Astrocyte (in vitro differentiated cells and primary cell): ENCODE data around the gene CD247. TPM values are rescaled to one million over a fixed set of nuclear protein-coding genes. Genes with fewer than 3 reads are reported as not detected.

ENCODE experiments used
- DNase-seq: peaks from one replicate; pipeline ENCODE4 v3.0.0-alpha.2; 2010; ENCODE audit warnings: low read depth
- FAIRE-seq: peaks from 2 replicates; lab custom pipeline; 2011; peaks lifted over from hg19 to GRCh38; lab: Jason Lieb, UNC
- H2AFZ ChIP-seq: 2 replicates; pipeline ENCODE4 v1.6.0; 2012; ENCODE audit warnings: low read depth, low read length, inconsistent platforms
- H3K27ac ChIP-seq: 2 replicates; pipeline ENCODE4 v1.5.1; 2011; ENCODE audit warnings: low read depth, low read length, inconsistent platforms
- H3K27me3 ChIP-seq: 2 replicates; pipeline ENCODE4 v1.6.0; 2011; ENCODE audit warnings: low read length, inconsistent platforms; ENCODE audit not compliant: insufficient read depth
- H3K36me3 ChIP-seq: 2 replicates; pipeline ENCODE4 v1.5.1; 2011; ENCODE audit warnings: low read length, inconsistent platforms; ENCODE audit not compliant: insufficient read depth
- H3K4me1 ChIP-seq: 2 replicates; pipeline ENCODE4 v1.5.1; 2011; ENCODE audit warnings: low read length, inconsistent platforms; ENCODE audit not compliant: insufficient read depth
- H3K4me2 ChIP-seq: 2 replicates; pipeline ENCODE4 v1.6.0; 2012; ENCODE audit warnings: low read length, inconsistent platforms
- H3K4me3 ChIP-seq: 2 replicates; pipeline ENCODE4 v1.5.1; 2011; ENCODE audit warnings: low read depth, mild to moderate bottlenecking, low read length, inconsistent platforms; ENCODE audit not compliant: insufficient read depth
- H3K79me2 ChIP-seq: 2 replicates; pipeline ENCODE4 v1.6.0; 2012; ENCODE audit warnings: mild to moderate bottlenecking, low read length, inconsistent platforms; ENCODE audit not compliant: insufficient read depth
- H3K9ac ChIP-seq: 2 replicates; pipeline ENCODE4 v1.6.0; 2012; ENCODE audit warnings: mild to moderate bottlenecking, low read length, inconsistent platforms
- H3K9me3 ChIP-seq: 2 replicates; pipeline ENCODE4 v1.5.1; 2012; ENCODE audit warnings: low read depth, mild to moderate bottlenecking, low read length, inconsistent platforms; ENCODE audit not compliant: insufficient read depth
- H4K20me1 ChIP-seq: 2 replicates; pipeline ENCODE4 v1.6.0; 2012; ENCODE audit warnings: low read length, inconsistent platforms; ENCODE audit not compliant: insufficient read depth
- H3K27ac Mint-ChIP-seq: one replicate; pipeline ENCODE4 v1.8.0; 2021; ENCODE audit warnings: mild to moderate bottlenecking, mixed read lengths; ENCODE audit not compliant: unreplicated experiment
- H3K27me3 Mint-ChIP-seq: one replicate; pipeline ENCODE4 v1.8.0; 2021; ENCODE audit warnings: low read depth, mixed read lengths; ENCODE audit not compliant: unreplicated experiment
- H3K36me3 Mint-ChIP-seq: one replicate; pipeline ENCODE4 v1.8.0; 2021; ENCODE audit warnings: low read depth, mixed read lengths; ENCODE audit not compliant: unreplicated experiment
- H3K4me1 Mint-ChIP-seq: one replicate; pipeline ENCODE4 v1.8.0; 2021; ENCODE audit warnings: low read depth, mixed read lengths; ENCODE audit not compliant: unreplicated experiment
- H3K4me3 Mint-ChIP-seq: one replicate; pipeline ENCODE4 v1.8.0; 2021; ENCODE audit warnings: mild to moderate bottlenecking, moderate library complexity, mixed read lengths; ENCODE audit not compliant: unreplicated experiment
- H3K9me3 Mint-ChIP-seq: one replicate; pipeline ENCODE4 v1.8.0; 2021; ENCODE audit warnings: mild to moderate bottlenecking, mixed read lengths; ENCODE audit not compliant: unreplicated experiment
- EZH2 ChIP-seq: IDR thresholded peaks from 2 replicates; pipeline ENCODE4 v1.6.1; 2012; ENCODE audit warnings: mild to moderate bottlenecking, low read length, inconsistent platforms; ENCODE audit not compliant: insufficient read depth
- total RNA-seq: library from RNA; stranded (reverse); gene quantifications from 2 replicates; pipeline ENCODE4 v1.2.1, GENCODE V29; 2021
- TF ChIP-seq, protein P1 (sequence below): IDR thresholded peaks from 2 replicates; pipeline ENCODE4 v1.5.1; 2011; ENCODE audit warnings: low read depth, mild to moderate bottlenecking, inconsistent platforms, low read length, moderate library complexity; ENCODE audit not compliant: insufficient read depth

The CD247 gene
- total RNA-seq, 1 donor from 2014 or later: not detected

DNA sequence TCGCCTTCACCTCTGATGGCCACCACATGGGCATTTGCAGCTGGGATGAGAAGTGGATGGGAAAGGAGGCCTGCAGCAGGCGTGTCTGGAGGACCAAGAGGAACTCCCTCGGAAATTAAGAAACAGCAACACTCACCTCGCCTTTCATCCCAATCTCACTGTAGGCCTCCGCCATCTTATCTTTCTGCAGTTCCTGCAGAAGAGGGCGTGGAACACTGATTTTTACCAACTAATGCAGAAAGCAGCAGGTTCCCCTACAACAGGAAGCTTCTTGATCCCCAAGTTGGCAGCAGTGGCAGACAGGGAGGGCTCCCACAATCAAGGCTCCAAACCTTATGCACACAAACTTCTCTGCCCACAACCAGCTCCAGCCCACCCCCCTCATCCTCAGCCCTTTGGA is 84.4 kb downstream of the CD247 start:
- no peak overlapping the region for H3K4me3 ChIP-seq
- H3K4me3 Mint-ChIP-seq: no peak overlapping the region
- H3K4me2 ChIP-seq: no peak overlapping the region
- no peaks in the 10 kb centered on the region for H3K4me1 ChIP-seq
- FAIRE-seq (no peak), DNase-seq (no peak)
- no peak overlapping the region for H3K27ac ChIP-seq
- no peak overlapping the region for H3K27ac Mint-ChIP-seq
- H3K27me3 Mint-ChIP-seq: peaks cover 29% of the 10 kb centered on the region
- no peaks in the 10 kb centered on the region for H4K20me1 ChIP-seq
- H2AFZ ChIP-seq: no peak overlapping the region
- no peaks in the 10 kb centered on the region for H3K79me2 ChIP-seq
- TF ChIP-seq, protein P1, sequence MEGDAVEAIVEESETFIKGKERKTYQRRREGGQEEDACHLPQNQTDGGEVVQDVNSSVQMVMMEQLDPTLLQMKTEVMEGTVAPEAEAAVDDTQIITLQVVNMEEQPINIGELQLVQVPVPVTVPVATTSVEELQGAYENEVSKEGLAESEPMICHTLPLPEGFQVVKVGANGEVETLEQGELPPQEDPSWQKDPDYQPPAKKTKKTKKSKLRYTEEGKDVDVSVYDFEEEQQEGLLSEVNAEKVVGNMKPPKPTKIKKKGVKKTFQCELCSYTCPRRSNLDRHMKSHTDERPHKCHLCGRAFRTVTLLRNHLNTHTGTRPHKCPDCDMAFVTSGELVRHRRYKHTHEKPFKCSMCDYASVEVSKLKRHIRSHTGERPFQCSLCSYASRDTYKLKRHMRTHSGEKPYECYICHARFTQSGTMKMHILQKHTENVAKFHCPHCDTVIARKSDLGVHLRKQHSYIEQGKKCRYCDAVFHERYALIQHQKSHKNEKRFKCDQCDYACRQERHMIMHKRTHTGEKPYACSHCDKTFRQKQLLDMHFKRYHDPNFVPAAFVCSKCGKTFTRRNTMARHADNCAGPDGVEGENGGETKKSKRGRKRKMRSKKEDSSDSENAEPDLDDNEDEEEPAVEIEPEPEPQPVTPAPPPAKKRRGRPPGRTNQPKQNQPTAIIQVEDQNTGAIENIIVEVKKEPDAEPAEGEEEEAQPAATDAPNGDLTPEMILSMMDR: no peak
- TF ChIP-seq EZH2: no peak
- peaks cover 6% of the 10 kb centered on the region for H3K27me3 ChIP-seq
- no peaks in the 10 kb centered on the region for H3K36me3 Mint-ChIP-seq
- no peaks in the 10 kb centered on the region for H3K36me3 ChIP-seq
- H3K9ac ChIP-seq: no peak overlapping the region
- H3K4me1 Mint-ChIP-seq: no peaks in the 10 kb centered on the region
- H3K9me3 ChIP-seq: no peaks in the 10 kb centered on the region
- peaks cover 5% of the 10 kb centered on the region for H3K9me3 Mint-ChIP-seq

DNA sequence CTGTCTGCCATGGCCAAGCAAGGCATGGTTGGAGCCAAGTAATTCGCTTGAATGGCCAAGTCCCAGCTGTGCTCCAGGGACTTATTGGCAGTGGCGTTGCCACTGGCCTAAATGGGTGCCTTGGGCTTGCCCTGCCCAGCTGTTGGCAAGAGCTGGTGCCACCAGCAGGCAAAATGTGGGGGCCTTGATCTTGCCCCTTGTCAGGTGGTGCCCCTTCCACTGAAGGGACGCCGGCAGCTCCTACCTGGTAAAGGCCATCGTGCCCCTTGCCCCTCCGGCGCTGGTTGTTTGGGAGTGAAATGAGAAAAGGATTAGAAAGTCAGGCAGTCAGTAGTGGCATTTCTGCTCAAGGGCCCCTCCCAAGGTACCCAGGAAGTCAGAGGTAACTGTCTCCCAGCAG is 85.5 kb downstream of the CD247 start:
- H3K27ac ChIP-seq: no peak overlapping the region
- FAIRE-seq (no peak), DNase-seq (no peak)
- H3K27me3 Mint-ChIP-seq: peaks cover 18% of the 10 kb centered on the region
- no peak for TF ChIP-seq EZH2
- TF ChIP-seq, protein P1: no peak
- H3K27me3 ChIP-seq: peaks cover 3% of the 10 kb centered on the region
- H3K9me3 Mint-ChIP-seq: peaks cover 5% of the 10 kb centered on the region
- no peak overlapping the region for H3K4me3 Mint-ChIP-seq
- no peaks in the 10 kb centered on the region for H3K36me3 ChIP-seq
- no peak overlapping the region for H3K4me2 ChIP-seq
- H3K27ac Mint-ChIP-seq: no peak overlapping the region
- H3K4me3 ChIP-seq: no peak overlapping the region
- no peaks in the 10 kb centered on the region for H3K36me3 Mint-ChIP-seq
- H3K4me1 Mint-ChIP-seq: no peaks in the 10 kb centered on the region
- no peak overlapping the region for H3K9ac ChIP-seq
- no peaks in the 10 kb centered on the region for H3K9me3 ChIP-seq
- H3K79me2 ChIP-seq: no peaks in the 10 kb centered on the region
- H4K20me1 ChIP-seq: no peaks in the 10 kb centered on the region
- H3K4me1 ChIP-seq: no peaks in the 10 kb centered on the region
- no peak overlapping the region for H2AFZ ChIP-seq

DNA sequence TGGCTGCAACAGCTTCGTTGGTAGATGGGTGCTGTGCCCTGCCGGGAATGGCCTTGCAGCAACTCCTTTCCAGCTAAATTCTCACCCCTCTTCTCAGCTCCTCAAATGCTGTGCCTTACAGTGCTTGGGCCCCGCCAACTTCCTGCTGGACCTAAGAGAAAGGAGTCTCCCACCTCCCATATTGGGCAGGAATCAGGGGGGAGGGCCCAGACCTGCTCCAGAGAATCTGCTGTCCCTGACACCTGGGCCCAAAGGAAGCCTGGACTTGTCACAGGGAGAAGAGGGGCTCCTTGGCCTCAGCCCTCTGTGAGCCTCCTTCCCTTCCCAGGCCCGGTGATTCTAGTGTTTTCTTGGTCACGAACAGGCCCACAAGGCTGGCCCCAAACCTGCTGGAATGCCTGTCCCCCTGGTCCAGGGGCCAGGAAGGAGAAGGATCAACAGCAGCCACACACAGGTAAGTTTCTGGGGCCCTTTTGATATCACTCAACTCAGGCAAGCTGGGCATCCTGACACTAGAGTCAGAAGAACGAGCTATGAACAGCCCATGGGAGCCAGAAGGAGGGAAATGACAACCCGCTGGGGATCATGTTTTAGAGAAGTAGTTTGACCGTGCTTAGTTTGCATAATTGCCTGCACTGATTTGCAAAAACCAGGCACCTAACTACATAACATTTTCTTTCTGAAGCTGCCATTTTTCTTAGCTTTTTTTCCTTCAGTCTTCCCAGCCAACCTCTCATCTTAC is 86.2 kb downstream of the CD247 start:
- Mint-ChIP-seq H3K36me3 (no peaks in the 10 kb centered on the region), H3K27ac (no peak overlapping the region), H3K27me3 (peaks cover 13% of the 10 kb centered on the region), H3K4me1 (no peaks in the 10 kb centered on the region), H3K9me3 (peaks cover 5% of the 10 kb centered on the region), H3K4me3 (no peak overlapping the region)
- FAIRE-seq (no peak), DNase-seq (no peak)
- TF ChIP-seq, protein P1: no peak
- TF ChIP-seq EZH2: no peak
- Histone ChIP-seq H3K9ac (no peak overlapping the region), H3K27me3 (peaks cover 3% of the 10 kb centered on the region), H3K4me3 (no peak overlapping the region), H3K27ac (no peak overlapping the region), H3K9me3 (no peaks in the 10 kb centered on the region), H2AFZ (no peak overlapping the region), H3K36me3 (no peaks in the 10 kb centered on the region), H4K20me1 (no peaks in the 10 kb centered on the region), H3K4me1 (no peaks in the 10 kb centered on the region), H3K4me2 (no peak overlapping the region), H3K79me2 (no peaks in the 10 kb centered on the region)
